CD4-positive, alpha-beta T cell treated with Interleukin-12 subunit alpha and Interleukin-12 subunit beta, for 1 hour (primary cell): Measurements from ENCODE around the gene CDC42SE2.

Experiments used
- DNase-seq: peaks from one replicate; pipeline ENCODE4 v3.0.0-alpha.2; 2020

CDC42SE2 gene

DNA sequence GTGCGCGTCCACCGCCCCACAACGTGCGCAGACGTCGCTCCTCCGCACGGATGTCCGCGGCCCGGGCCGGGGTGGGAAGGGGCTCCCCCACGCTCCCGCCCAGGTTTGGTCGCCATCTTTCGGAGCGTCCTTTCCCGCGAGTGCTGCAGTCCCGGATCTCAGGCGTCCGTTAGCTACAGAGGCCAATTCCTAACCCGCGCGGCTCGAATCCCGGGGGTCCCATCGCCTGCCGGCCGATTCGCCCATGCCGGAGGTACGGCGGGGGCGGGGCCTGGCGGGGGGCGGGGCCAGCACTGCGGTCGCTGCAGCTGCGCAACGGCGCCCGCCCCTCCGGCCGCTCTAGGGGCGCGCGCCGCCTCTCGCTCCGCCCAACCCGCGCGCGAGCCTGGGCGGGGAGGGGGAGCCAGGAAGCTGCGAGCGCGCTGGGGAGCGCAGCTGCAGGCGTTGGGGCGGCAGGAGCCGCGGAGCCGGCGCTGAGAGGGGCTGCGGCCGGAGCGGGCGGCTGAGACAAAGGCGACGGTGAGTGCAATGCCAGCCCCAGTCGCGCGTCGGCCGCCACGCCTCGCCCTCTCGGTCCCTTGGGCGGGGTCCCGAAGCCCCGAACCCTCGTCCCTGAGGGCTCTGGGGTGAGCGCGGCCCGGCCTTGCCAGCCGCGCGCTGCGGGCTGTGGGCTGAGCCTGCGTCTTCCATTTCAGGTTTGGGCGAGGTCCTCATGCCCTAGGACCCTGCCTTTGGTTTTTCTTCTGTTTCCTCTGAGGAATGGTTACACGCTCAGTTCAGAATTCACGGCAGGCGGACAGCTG lies at the start of gene CDC42SE2:
Gene CDC42SE2, plus strand, starts transcription at position 406 of the 803 bp plus-strand sequence. CDS start 95,441 bp downstream, outside the sequence.
- peak; percentile 90 for DNase-seq

DNA sequence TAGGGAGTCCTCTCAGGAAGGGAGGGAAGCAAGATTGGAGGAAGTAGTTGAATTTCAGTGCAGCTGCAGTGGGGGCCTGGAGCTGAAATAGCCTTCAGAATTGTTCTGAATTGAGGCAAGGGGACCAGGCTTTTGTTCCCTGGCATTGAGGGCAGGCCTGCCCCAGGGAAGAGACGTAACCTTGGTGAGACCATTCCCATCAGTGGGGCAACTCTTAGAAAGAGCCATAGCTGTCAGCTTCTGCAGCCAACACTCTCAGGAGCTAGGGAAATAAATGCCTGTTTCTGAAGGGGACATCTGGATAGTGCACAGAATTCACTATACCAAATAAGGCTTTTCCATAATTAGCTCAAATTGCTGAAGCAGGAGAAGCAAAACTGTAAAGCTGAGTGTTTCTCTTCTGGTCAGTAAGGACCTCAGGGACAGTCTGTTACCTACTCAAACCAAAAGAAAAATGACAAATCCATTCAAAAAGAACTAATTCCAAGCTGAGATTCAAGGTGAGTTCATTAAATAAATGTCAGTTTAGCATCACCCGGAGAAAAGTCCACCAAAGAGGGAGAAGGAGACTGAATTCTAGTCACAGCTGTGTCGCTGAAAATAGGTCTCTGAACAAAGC lies 49.1 kb upstream of the CDC42SE2 start:
- DNase-seq, result no peak

GRCh38 chr5:131217791-131218190 lies 46.1 kb upstream of the CDC42SE2 start:
- no peak for DNase-seq

DNA sequence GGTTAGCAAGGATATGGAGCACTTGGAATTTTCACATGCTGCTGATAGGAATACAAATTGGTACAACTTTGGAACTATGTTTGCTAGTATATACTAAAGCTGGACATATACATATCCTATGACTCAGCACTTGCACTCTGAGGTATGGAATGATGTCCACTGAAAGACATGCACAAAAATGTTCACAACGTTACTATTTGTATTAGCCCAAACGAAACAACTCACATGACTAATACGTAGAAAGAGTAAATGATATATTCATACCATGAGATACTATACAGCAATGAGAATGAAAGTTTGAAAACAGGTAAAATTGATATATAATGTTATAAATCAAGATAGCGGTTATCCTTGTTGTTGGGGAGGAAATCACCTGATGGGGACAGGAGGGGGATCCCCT lies 45.5 kb upstream of the CDC42SE2 start:
- no peak for DNase-seq

DNA sequence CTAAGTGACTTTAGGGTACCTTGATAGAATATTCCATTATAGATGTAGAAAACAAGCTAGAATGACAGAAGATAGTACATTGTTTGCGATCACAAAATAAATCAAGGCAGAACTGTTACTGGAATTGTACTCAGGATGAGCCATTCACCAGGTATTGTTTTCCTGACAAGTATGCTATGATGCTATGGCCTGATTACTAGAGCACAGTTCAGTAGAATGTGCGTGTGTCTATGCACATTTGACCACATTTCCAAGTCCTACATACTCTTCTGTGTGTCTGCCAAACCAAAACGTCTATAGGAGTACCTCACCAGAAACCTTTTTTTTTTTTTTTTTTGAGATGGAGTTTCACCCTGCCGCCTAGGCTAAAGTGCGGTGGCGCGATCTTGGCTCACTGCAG lies 43.3 kb upstream of the CDC42SE2 start:
- no peak for DNase-seq

DNA sequence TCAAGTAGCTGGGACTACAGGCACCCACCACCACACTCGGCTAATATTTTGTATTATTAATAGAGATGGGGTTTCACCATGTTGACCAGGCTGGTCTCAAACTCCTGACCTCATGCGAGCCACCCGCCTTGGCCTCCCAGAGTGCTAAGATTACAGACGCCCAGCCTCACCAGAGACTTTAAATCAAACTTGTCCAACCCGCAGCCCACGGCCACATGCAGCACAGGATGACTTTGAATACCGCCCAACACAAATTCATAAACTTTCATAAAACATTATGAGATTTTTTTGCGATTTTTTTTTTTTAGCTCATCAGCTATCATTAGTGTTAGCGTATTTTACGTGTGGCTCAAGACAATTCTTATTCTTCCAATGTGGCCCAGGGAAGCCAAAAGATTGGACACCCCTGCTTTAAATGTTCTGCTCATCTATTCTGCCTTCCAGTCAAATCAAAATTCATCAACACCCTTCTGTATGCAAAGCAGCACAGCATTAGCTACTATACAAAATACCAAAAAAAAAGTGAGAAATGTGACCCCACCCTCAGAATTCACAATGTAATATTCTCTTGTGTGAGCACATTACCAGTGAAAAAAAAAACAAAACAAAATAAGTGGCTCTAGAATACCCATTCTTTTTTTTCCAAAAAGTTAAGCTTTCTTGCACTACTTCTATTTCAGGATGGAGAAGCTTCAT lies 42.7 kb upstream of the CDC42SE2 start:
- DNase-seq, result no peak

GRCh38 chr5:131221888-131222287 lies 42.0 kb upstream of the CDC42SE2 start:
- DNase-seq, result no peak

DNA sequence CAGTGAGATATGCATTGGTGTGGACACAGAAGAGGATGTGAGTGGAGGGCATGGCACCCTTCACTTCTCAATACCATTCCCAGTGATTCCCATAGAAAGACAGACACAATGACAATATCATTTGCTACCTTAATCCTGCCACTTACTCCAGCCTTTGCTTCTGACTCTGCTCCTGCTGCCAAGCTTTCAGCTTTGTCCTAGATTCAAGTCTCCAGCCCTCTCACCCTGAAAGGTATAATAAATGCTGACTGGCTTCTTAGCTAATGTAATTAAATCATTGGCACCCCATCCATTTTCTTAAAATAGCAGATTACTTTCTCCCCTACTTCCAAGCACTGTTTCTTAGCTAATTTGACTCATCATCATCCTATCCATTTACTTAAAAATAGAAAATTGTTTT lies 41.1 kb upstream of the CDC42SE2 start:
- DNase-seq, result no peak

GRCh38 chr5:131223751-131224386 lies 40.0 kb upstream of the CDC42SE2 start:
- no peak for DNase-seq

- peak; percentile 20 for DNase-seq
Measured at GRCh38 chr5:131224387-131225201, 39.3 kb upstream of the CDC42SE2 start.

- no peak for DNase-seq
Measured at GRCh38 chr5:131225282-131225974, 38.4 kb upstream of the CDC42SE2 start.

DNA sequence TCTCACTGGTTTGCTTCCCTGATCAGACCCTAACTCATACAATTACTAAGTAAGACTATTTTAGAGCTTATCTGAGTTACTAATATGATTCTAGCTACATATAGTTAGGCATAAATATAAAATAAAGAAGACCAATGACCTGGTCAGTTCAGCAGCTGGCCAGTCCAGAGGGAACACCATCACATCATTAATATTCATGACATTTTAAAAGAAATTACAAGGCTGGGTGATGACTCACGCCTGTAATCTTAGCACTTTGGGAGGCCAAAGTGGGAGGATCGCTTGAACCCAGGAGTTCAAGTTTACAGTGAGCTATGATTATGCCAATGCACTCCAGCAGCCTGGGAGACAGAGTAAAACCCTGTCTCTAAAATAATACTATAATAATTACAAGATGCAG lies 37.0 kb upstream of the CDC42SE2 start:
- no peak for DNase-seq

- DNase-seq, result no peak
Measured at GRCh38 chr5:131228646-131229045, 35.2 kb upstream of the CDC42SE2 start.

DNA sequence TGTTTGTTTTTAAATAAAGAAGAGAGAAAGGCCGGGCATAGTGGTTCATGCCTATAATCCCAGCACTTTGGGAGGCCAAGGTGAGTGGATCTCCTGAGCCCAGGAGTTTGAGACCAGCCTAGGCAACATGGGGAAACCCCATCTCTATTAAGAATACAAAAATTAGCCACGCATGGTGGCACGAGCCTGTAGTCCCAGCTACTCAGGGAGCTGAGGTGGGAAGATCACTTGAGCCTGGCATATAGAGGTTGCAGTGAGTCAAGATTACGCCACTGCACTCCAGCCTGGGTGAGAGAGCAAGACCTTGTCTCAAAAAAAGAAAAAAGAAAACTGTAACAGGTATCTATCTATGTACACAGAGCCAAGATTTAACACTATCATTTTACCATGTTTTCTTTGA lies 34.2 kb upstream of the CDC42SE2 start:
- DNase-seq, result no peak

DNA sequence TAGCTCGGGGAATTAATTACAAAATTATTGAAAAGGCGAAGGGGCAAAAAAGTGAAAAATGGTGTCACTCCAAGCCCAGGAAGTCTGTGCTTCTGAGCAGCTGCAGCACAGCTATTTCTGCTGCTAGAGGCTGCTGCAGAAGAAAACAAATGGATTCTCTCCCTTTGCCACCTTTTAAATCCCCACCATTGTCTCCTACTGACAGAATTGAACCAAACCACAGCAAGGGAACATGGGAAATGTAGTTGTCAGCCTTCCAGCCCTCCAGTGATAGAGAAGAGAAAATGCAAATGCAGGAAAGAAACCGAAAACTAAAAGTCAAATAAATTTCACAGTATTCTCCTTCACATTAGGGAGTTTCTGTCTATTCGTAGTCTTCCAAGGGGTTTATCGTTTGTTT lies 33.4 kb upstream of the CDC42SE2 start:
- no peak for DNase-seq

DNA sequence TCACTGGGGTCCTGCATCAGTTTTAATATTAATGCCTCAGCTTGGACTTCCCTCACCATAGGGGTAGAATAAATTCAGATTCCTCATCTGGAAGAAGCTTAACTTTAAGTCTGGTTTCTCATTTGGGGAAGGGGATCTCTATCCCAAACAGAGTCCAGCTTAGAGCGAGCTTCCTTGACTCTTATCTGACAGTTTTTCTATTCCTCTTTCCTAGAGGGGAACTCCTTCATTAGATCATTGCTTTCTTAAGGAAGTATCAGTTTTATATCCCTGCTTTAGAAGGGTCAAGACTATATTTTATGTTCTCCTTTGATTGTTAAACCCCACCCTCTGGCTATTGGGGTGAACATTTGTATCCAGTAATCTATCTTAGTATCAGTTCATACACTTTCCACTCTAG lies 24.2 kb upstream of the CDC42SE2 start:
- no peak for DNase-seq

GRCh38 chr5:131242728-131243255 lies 21.1 kb upstream of the CDC42SE2 start:
- no peak for DNase-seq

GRCh38 chr5:131245312-131245711 lies 18.5 kb upstream of the CDC42SE2 start:
- no peak for DNase-seq

DNA sequence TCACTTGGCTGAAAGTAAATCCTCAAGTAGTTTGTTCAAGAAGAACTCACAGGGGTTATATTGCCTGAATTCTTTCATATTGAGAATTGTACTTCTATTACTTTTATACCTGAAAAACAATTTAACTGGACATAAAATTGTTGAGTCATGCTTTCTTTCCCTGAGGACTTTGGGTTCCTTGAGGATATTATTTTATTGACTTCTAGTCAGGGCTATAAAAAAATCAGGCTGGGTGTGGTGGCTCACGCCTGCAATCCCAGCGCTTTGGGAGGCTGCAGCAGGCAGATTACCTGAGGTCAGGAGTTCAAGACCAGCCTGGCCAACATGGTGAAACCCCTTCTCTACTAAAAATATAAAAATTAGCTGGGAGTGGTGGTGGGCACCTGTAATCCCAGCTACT lies 17.9 kb upstream of the CDC42SE2 start:
- DNase-seq, result no peak

DNA sequence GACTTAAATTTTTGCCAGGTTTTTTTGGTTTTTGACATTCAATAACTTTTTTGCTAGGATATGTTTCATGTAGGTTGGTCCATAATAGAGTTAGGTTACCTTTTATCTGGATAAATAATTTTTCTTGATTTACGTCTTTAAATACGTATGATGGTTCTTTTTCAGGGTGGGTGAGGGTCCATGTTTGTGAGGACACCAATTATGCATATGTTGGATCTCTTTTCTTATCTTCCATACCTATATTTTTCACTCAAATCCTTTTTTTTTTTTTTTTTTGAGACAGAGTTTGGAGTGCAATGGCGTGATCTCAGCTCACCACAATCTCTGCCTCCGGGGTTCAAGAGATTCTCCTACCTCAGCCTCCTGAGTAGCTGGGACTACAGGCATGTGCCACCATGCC lies 17.3 kb upstream of the CDC42SE2 start:
- no peak for DNase-seq

DNA sequence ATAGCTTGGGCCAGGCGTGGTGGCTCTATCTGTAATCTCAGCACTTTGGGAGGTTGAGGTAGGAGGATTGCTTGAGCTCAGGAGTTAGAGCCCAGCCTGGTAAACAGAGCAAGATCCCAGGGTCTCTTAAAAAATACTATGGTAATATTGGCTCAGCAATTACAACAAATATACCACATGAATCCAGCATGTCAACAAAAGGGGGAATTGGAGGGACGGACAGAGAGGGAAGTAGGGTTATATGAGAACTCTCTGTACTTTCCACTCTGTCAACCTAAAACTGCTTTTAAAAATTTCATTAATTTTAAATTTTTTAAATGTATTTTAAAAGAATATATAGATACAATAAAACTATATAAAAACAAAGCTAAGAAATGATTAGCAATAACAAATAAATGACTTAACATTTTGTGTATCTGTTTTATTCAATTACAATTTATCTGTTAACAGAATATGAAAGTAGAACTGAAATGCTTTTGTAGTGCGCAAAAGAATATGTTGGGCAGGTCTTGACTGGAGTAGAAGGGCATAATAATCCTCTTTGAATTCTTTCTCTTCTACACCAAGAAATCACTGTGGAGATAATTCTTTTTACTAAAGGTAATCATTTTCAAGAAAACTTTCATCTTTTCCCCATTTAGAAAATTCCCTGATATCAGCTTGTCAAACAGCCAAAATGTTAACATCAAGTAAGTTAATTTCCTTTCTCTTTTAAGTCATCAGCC lies 12.9 kb upstream of the CDC42SE2 start:
- no peak for DNase-seq
